Measurements from ENCODE around the gene PCSK6.

DNA sequence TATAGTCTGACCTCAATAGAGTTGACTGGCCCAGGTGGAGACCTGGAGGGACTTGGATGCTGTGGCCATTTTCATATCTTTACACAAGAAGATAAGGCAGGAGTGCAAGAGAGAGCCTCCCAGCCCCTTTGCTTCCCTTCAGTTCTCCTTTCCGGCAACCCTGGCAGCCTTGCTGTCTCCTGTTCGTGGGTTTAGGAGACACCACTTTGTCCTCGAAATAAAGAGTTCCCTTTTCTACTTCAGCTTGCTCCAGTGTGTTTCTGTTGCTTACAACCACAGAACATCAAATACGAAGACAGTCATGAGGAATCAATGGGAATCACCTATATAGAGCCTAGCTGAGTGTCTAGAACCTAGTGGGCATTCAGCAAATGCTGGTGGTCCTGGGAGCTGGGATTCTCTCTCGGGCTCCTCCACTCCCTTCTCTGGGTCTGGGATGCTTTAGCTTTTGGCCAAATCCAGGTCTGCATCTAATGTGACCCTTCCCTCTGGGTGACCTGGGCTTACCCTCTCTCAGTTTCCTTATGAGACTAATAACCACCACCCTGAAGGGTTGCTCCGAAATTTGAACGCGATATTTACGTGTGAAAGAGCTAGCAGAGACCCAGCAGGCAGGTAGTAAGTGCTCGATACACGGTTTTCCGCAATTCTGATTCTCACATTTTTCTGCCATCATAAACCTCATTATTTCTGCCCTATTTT, 44.5 kb downstream of the PCSK6 start:
- TF ChIP-seq, protein P1, sequence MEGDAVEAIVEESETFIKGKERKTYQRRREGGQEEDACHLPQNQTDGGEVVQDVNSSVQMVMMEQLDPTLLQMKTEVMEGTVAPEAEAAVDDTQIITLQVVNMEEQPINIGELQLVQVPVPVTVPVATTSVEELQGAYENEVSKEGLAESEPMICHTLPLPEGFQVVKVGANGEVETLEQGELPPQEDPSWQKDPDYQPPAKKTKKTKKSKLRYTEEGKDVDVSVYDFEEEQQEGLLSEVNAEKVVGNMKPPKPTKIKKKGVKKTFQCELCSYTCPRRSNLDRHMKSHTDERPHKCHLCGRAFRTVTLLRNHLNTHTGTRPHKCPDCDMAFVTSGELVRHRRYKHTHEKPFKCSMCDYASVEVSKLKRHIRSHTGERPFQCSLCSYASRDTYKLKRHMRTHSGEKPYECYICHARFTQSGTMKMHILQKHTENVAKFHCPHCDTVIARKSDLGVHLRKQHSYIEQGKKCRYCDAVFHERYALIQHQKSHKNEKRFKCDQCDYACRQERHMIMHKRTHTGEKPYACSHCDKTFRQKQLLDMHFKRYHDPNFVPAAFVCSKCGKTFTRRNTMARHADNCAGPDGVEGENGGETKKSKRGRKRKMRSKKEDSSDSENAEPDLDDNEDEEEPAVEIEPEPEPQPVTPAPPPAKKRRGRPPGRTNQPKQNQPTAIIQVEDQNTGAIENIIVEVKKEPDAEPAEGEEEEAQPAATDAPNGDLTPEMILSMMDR (IDR thresholded peaks at IDR 0.05) = no peak
- no peak for TF ChIP-seq POLR2A (IDR thresholded peaks at IDR 0.05)
- no peak for TF ChIP-seq POLR2AphosphoS5 (IDR thresholded peaks at IDR 0.05)
